Stimulated activated CD4-positive, alpha-beta T cell treated with anti-CD3 and anti-CD28 coated beads, Interleukin-4, amount 100 ng/mL, for 48 hours (primary cell): ENCODE data around the gene SUV39H2.
"Not testable (repeated sequence)": the region's sequence is repeated elsewhere in the genome, so short reads cannot be mapped to it uniquely, and the experiment has no call there.

ENCODE experiments used
- DNase-seq, 2 donors: peaks; one replicate each; pipeline ENCODE4 v3.0.0-alpha.2; 2020; ENCODE audit warnings: low read depth in 2 of 2

The SUV39H2 gene

DNA sequence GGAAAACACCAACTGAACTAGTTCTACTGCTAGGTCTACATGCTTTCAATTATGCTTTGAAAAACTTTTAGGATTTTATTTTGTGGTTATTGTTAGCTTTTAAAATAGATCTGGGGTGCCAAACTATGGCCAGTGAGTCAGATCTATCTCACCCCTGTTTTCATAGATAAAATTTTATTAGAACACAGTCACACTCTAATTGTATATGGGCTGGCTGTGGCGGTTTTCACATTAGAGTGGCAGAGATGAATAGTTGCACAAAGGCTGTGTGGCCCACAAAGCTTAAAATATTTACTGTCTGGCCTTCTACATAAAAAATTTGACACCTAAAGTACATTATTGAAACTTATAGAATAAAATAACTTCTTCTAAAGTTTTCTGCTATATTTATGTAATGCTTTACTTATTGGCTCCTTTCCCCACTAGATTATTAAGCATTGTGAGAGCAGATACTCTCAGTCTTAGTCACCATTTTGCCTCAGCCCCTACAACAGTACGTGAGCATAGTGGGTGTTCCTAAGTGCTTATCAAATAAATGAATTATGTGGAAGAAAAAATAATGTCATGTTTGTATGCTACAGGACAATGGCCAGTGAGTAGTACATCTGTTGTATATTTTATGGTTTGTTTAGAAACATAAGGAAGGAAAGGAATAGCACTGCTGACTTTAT is 5.4 kb upstream of the SUV39H2 start:
- DNase-seq: no peak

DNA sequence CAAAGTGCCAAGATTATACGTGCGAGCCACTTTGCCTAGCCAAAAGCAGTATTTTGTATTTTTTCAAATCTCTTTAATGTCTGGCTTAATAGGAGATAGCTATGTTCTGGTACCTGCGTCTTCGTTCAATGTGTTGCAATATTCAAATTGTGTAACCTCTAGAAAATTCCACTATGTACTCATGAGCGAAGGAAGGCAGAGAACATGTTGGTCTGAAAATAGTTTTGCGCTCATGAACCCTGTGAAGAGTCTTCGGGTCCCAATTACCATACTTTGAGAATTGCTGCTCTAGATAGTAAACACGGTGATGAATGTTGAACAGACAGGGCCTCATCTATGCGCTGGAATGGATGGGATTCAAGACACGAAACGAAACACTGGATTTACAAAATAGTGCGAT is 2.7 kb upstream of the SUV39H2 start:
- no peak for DNase-seq

GRCh38 chr10:14876764-14877163 is 1.9 kb upstream of the SUV39H2 start:
- no peak for DNase-seq

DNA sequence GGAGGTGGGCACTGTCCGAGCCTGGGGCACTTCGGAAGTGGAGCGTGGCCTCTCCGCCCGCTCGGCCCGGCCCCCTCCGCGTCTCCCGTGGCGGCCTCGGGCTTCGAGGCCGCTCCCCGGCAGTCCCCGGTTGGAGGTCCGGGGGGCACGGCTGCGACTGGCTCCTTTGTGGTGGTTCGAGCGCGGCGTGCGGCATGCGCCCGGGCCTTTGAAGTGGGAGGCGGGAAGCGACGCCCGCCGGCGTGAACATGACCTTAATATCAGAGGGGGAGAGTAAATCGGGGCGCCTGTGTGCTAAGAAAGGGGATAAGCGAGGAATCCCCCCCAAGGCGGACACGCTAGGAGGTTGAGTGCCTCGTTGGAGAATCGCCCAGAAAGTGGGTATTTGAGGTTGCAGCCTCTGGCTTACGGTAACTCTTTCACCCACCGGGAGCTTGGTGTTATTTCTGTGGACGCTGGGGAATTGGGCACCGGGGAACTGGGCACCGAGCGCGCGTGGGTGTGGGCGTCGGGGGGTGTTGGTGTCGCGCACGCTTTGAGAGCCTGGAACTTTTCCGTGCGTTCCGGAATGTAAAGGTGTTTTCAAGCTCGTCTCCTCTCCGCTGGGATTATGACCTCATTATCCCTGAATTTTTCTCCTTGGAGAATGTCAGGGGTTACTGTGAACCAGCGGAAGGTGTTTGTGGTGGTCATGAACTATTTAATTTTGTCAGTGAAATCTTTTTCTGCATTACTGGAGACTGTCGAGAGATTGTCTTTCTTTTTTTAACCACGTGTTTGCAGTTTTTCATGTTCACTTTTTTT is 660 bp downstream of the SUV39H2 start:
- peak; percentile 30 to 35 for DNase-seq

- DNase-seq: no peak
Observed at GRCh38 chr10:14879928-14880193, 1.2 kb downstream of the SUV39H2 start.

- no peak for DNase-seq
Observed at GRCh38 chr10:14880229-14880628, 1.6 kb downstream of the SUV39H2 start.

DNA sequence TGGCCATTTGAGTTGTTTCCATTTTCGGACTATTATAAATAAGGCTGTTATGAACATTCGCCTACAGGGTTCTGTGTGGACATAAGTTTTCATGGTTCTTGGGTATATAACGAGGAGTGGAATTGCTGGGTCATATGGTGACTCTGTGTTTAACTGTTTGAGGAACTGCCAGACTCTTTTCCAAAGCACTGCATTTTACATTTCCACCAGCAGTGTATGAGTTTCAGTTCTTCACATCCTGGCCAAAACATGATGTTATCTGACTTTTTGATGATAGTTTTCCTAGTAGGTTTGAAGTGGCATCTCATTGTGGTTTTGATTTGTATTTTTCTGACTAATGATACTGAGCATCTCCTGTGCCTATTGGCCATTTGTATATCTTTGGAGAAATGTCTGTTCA is 5.4 kb downstream of the SUV39H2 start:
- no peak for DNase-seq

GRCh38 chr10:14889318-14889717 is 10.7 kb downstream of the SUV39H2 start:
- no peak for DNase-seq

DNA sequence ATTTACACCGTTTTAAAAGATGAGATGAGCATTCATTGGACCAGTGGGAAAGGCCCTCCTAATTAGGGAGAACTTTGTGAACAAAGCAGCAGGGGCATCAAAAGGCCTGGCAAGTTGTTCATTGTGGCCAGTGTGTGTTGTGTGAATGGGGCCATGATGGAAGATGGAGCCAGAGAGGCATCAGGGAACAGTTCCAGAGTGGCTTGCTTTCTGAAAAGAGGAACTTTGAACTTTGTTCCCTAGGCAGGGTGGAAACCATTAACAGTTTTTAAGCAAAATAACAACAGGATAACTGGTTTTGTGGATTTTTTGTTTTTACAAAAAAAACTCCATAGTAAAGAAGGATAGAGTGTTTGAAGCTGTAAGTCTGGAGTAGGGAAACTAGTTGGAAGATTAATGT is 12.5 kb downstream of the SUV39H2 start:
- no peak for DNase-seq

- no peak for DNase-seq
Observed at GRCh38 chr10:14904316-14904732, 25.7 kb downstream of the SUV39H2 start.

GRCh38 chr10:14904864-14905263 is 26.2 kb downstream of the SUV39H2 start:
- DNase-seq: no peak

GRCh38 chr10:14905890-14906289 is 27.2 kb downstream of the SUV39H2 start:
- DNase-seq: no peak

DNA sequence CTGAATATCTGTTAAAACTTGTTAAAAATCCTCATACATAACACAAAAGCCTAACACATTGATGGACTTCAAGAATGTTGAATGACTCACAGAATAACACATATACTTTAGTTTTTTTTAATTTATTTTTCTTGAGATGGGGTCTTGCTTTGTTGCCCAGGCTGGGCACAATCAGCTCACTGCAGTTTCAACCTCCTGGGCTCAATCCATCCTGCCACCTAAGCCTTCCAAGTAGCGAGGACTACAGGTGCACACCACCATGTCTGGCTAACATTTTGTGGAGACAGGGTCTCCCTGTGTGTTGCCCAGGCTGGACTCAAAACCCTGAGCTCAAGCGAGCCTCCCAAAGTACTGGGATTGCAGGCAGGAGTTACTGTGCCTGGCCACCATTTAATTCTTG is 28.1 kb downstream of the SUV39H2 start:
- DNase-seq: no peak

GRCh38 chr10:14907591-14907990 is 28.9 kb downstream of the SUV39H2 start:
- DNase-seq: not testable (repeated sequence)

DNA sequence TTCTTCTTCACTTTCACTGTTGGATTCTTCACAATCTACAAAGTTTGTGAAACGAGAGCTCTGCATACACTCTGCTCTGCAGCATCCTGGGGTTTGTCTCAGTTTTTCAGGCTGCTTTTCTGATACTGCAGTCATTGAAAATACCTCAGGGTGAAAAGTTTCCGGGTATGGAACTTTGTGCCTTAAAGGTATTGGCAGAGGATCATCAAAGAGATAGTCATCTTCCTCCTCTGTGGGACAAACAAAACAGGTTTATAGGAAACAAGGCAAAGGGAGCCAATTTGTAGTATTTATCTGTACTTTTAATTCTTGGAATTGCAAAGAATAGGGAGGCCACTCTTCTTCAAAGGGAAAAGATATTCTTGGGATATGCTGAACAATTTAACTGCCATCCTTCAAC is 30.4 kb downstream of the SUV39H2 start:
- no peak for DNase-seq

DNA sequence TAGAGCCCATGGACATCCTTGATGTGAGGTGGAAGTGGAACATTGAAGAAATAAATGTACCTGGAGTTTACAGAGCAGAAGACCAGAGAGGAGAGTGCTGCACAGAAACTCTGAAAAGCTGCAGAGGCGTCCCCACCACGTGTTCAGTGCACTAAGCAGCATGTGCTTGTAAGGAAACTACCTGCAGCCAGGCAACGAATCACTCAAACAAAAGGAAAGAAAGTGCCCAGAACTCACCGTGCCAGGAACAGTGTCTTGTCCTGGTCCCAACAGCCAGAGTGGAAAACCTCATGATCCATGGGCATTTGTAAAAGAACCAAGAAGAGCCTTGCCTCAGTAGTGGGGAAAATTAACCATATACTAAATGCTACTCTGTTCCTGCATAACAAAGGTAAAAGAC is 32.3 kb downstream of the SUV39H2 start:
- no peak for DNase-seq

DNA sequence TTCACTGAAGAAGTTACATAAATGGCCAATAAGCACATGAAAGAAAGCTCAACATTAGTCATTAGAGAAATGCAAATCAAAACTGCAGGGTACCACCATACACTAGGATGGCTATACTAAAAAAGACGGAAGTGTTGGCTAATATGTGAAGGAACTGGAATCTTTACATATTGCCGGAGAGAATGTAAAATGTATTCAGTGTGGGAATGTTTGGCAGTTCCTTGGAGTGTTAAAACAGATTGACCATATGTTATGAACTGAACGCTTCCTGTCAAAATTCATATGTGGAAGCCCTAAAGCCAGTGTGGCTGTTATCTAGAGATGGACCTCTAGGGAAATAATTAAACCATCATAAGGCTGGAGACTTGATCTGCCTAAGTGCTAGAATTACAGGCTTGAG is 33.1 kb downstream of the SUV39H2 start:
- no peak for DNase-seq

DNA sequence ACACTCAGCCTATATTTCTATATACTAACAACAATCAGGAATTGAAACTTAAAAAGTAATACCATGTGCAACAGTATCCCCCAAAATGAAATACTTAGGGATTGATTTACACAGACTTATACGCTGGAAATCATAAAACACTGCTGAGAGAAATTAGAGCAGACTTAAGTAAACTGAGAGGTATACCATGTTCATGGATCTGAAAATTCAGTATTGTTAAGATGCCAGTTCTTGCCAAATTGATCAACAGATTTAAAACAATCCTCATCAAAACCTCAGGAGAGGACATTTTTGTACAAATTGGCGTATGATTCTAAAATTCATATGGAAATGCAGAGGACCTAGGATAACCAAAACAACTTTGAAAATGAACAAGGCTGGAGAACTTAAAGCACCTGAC is 37.9 kb downstream of the SUV39H2 start:
- no peak for DNase-seq

DNA sequence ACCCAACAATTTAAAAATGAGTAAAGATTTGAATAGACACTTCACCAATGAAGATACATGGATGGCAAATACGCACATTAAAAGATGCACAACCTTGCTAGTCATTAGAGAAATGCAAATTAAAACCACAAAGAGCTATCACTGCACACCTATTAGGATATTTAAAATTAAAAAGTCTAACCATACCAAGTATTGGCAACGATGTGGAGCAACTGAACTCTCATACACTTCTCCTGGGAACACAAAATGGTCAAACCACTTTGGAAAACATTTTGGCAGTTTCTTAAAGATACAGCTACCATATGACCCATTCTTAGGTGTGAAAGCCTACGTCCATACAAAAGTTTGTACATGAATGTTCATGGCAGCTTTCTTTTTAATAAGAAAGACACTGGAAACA is 39.2 kb downstream of the SUV39H2 start:
- DNase-seq: no peak

DNA sequence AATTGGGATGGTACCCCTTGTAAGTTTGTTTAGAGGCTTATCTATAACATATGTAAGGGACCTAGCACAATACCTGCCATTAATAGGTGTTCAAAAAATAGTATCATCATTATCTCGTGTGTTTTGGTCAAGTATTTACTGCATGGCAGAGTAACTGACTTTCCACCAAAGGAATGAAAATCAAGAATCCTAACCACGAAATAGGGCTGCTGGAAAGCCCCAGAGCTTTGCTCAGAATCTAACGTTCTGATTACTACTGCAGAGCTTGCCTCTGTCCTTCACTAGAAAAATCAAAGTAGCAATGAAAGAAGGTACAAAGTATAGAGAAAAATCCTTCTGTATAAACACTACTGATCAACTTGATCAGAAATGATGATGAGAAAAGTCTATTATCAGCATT is 40.3 kb downstream of the SUV39H2 start:
- DNase-seq: no peak

GRCh38 chr10:14924013-14924412 is 45.3 kb downstream of the SUV39H2 start:
- DNase-seq: no peak

GRCh38 chr10:14925268-14925667 is 46.6 kb downstream of the SUV39H2 start:
- no peak for DNase-seq

DNA sequence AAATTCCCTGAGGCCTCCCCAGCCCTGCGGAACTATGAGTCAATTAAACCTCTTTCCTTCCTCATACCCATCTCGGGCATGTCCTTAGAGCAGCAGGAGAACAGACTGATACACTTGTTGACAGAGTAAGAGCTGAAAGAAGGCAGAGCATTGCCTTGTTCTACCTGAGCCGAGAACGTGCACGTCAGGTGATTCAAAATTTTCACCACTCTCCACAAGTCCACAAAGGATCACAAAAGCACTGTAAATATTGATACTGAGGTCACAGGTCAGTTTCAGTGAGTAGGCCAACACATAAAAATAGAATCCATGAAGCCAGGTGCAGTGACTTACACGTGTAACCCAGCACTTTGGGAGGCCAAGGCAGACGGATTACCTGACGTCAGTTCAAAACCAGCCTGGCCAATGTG is 47.4 kb downstream of the SUV39H2 start:
- DNase-seq: no peak
